H9 (cell line): ENCODE results near the gene CYREN. TPM values are rescaled to one million over a fixed set of nuclear protein-coding genes. Genes with fewer than 3 reads are reported as not detected.

Experiments used
- DNase-seq: peaks from one replicate; pipeline ENCODE4 v3.0.0-alpha.2; 2017
- H2AFZ ChIP-seq: one replicate; pipeline ENCODE4 v1.6.1; 2013; ENCODE audit warnings: mild to moderate bottlenecking, low read length, control low read depth, moderate library complexity
- H2AK5ac ChIP-seq: 2 replicates; pipeline ENCODE4 v1.6.1; 2013; ENCODE audit warnings: low read length, control low read depth, mixed read lengths; ENCODE audit not compliant: insufficient read length
- H2BK120ac ChIP-seq: one replicate; pipeline ENCODE4 v1.6.1; 2013; ENCODE audit warnings: low read depth, mild to moderate bottlenecking, low read length, control low read depth, inconsistent platforms; ENCODE audit not compliant: poor library complexity, severe bottlenecking
- H2BK12ac ChIP-seq: 2 replicates; pipeline ENCODE4 v1.6.1; 2013; ENCODE audit warnings: low read length, control low read depth, mixed read lengths, low read depth; ENCODE audit not compliant: insufficient read length
- H2BK15ac ChIP-seq: 2 replicates; pipeline ENCODE4 v1.6.1; 2013; ENCODE audit warnings: low read depth, low read length, control low read depth
- H2BK20ac ChIP-seq: one replicate; pipeline ENCODE4 v1.6.1; 2013; ENCODE audit warnings: low read depth, mild to moderate bottlenecking, low read length, control low read depth, inconsistent platforms; ENCODE audit not compliant: poor library complexity, severe bottlenecking
- H2BK5ac ChIP-seq: 2 replicates; pipeline ENCODE4 v1.6.1; 2013; ENCODE audit warnings: low read length, control low read depth, mixed read lengths; ENCODE audit not compliant: insufficient read length
- H3K14ac ChIP-seq: 2 replicates; pipeline ENCODE4 v1.6.1; 2013; ENCODE audit warnings: low read length, control low read depth; ENCODE audit not compliant: insufficient read depth
- H3K18ac ChIP-seq: 2 replicates; pipeline ENCODE4 v1.6.1; 2013; ENCODE audit warnings: low read depth, mild to moderate bottlenecking, mixed read lengths, low read length, control low read depth; ENCODE audit not compliant: insufficient read length
- H3K23ac ChIP-seq: 2 replicates; pipeline ENCODE4 v1.6.1; 2013; ENCODE audit warnings: low read length, control low read depth, mixed read lengths, low read depth; ENCODE audit not compliant: insufficient read length
- H3K23me2 ChIP-seq: 2 replicates; pipeline ENCODE4 v1.6.1; 2013; ENCODE audit warnings: low read depth, mild to moderate bottlenecking, mixed read lengths, low read length, control low read depth; ENCODE audit not compliant: insufficient read length, poor library complexity, severe bottlenecking
- H3K27ac ChIP-seq: 2 replicates; pipeline ENCODE4 v1.5.1; 2013; ENCODE audit warnings: low read length, control low read depth, mixed read lengths, low read depth; ENCODE audit not compliant: insufficient read length
- H3K27me3 ChIP-seq: 2 replicates; pipeline ENCODE4 v1.6.1; 2013; ENCODE audit warnings: low read length, control low read depth, inconsistent platforms; ENCODE audit not compliant: insufficient read depth
- H3K4ac ChIP-seq: 2 replicates; pipeline ENCODE4 v1.6.1; 2013; ENCODE audit warnings: low read depth, mild to moderate bottlenecking, control low read depth, inconsistent platforms, low read length, moderate library complexity
- H3K4me1 ChIP-seq: 2 replicates; pipeline ENCODE4 v1.6.1; 2013; ENCODE audit warnings: low read length, control low read depth, inconsistent platforms; ENCODE audit not compliant: insufficient read depth
- H3K4me2 ChIP-seq: 2 replicates; pipeline ENCODE4 v1.6.1; 2013; ENCODE audit warnings: low read length, control low read depth, mixed read lengths; ENCODE audit not compliant: insufficient read length, insufficient read depth
- H3K56ac ChIP-seq: 2 replicates; pipeline ENCODE4 v1.6.1; 2013; ENCODE audit warnings: low read depth, mild to moderate bottlenecking, mixed read lengths, low read length, control low read depth; ENCODE audit not compliant: insufficient read length
- H3K79me1 ChIP-seq: 2 replicates; pipeline ENCODE4 v1.6.1; 2013; ENCODE audit warnings: low read depth, mild to moderate bottlenecking, moderate library complexity, low read length, control low read depth, inconsistent platforms; ENCODE audit not compliant: insufficient read depth, poor library complexity, severe bottlenecking
- H3K79me2 ChIP-seq: 2 replicates; pipeline ENCODE4 v1.6.1; 2013; ENCODE audit warnings: low read length, control low read depth, inconsistent platforms; ENCODE audit not compliant: insufficient read depth
- H3K9ac ChIP-seq: 2 replicates; pipeline ENCODE4 v1.6.1; 2013; ENCODE audit warnings: low read length, control low read depth, mixed read lengths; ENCODE audit not compliant: insufficient read length; ENCODE audit errors: extremely low read depth
- H3K9me3 ChIP-seq: one replicate; pipeline ENCODE4 v1.6.1; 2013; ENCODE audit warnings: low read depth, low read length, inconsistent platforms; ENCODE audit not compliant: control insufficient read depth
- H3T11ph ChIP-seq: one replicate; pipeline ENCODE4 v1.6.1; 2013; ENCODE audit warnings: mild to moderate bottlenecking, low read length, control low read depth, inconsistent platforms
- H4K20me1 ChIP-seq: one replicate; pipeline ENCODE4 v1.6.1; 2013; ENCODE audit not compliant: control insufficient read depth, insufficient read length, insufficient read depth
- H4K5ac ChIP-seq: 2 replicates; pipeline ENCODE4 v1.6.1; 2013; ENCODE audit warnings: low read depth, mild to moderate bottlenecking, mixed read lengths, low read length, control low read depth; ENCODE audit not compliant: insufficient read length
- H4K8ac ChIP-seq: replicated peaks from 2 replicates; pipeline ENCODE4 v1.6.1; 2013; ENCODE audit warnings: low read length, control low read depth, mixed read lengths, low read depth; ENCODE audit not compliant: insufficient read length
- H4K91ac ChIP-seq: 2 replicates; pipeline ENCODE4 v1.6.1; 2013; ENCODE audit warnings: low read depth, mild to moderate bottlenecking, moderate library complexity, mixed read lengths, low read length, control low read depth; ENCODE audit not compliant: insufficient read length
- H3K27ac Mint-ChIP-seq, 3 experiments: 2 replicates in 2 of 3; 3 replicates in 1 of 3; pipeline ENCODE4 v1.8.0; 2020 to 2021; ENCODE audit warnings: mixed read lengths in 3 of 3, mild to moderate bottlenecking in 1 of 3, moderate library complexity in 1 of 3
- H3K27me3 Mint-ChIP-seq: 2 replicates; pipeline ENCODE4 v1.8.0; 2021; ENCODE audit warnings: low read depth, mild to moderate bottlenecking, moderate library complexity, mixed read lengths
- H3K36me3 Mint-ChIP-seq, 3 experiments: 2 replicates in 2 of 3; 3 replicates in 1 of 3; pipeline ENCODE4 v1.8.0; 2020 to 2021; ENCODE audit warnings: low read depth in 3 of 3, mixed read lengths in 3 of 3; ENCODE audit not compliant: insufficient read depth in 1 of 3
- H3K4me1 Mint-ChIP-seq, 2 experiments: 2 replicates each; pipeline ENCODE4 v1.8.0; 2020; ENCODE audit warnings: mixed read lengths in 2 of 2
- H3K4me3 Mint-ChIP-seq, 2 experiments: 2 replicates in 1 of 2; 3 replicates in 1 of 2; pipeline ENCODE4 v1.8.0; 2020 to 2021; ENCODE audit warnings: mild to moderate bottlenecking in 2 of 2, mixed read lengths in 2 of 2, moderate library complexity in 1 of 2
- H3K9me3 Mint-ChIP-seq, 2 experiments: 2 replicates in 1 of 2; 3 replicates in 1 of 2; pipeline ENCODE4 v1.8.0; 2020; ENCODE audit warnings: mild to moderate bottlenecking in 2 of 2, mixed read lengths in 2 of 2, moderate library complexity in 1 of 2
- WGBS: extraction: QIAGEN DNeasy Blood & Tissue Kit; methylation state at CpG from one replicate; pipeline ENCODE4 v1.1.7; 2013; ENCODE audit warnings: missing lambda C conversion rate, low lambda C conversion rate, mixed read lengths; ENCODE audit not compliant: insufficient read length; ENCODE audit errors: extremely low coverage; 5-methylcytosine and 5-hydroxymethylcytosine counted together
- total RNA-seq: library from RNA; stranded (reverse); gene quantifications from 2 replicates; pipeline ENCODE4 v1.2.1, GENCODE V29; 2021
- TF ChIP-seq, protein P1 (sequence below): fragments of 200-600 bp; sonication (generic); conservative IDR thresholded peaks from 3 replicates; pipeline ENCODE4 v1.8.0; 2021; ENCODE audit warnings: antibody characterized with exemption, mild to moderate bottlenecking

The CYREN gene
- total RNA-seq, 1 experiment from 2014 or later: 72.0 TPM

- H3K56ac ChIP-seq: no peak overlapping the region
- H2AFZ ChIP-seq: no peak overlapping the region
- H2BK20ac ChIP-seq: no peak overlapping the region
- H3K4me1 ChIP-seq: peaks cover 4% of the 10 kb centered on the region; the same call in 1 of the 2 replicates
- H4K20me1 ChIP-seq: no peaks in the 10 kb centered on the region
- H2BK5ac ChIP-seq: no peak overlapping the region
- H3K9me3 Mint-ChIP-seq: peaks cover 39 to 45% of the 10 kb centered on the region in 2 experiments
- no peak overlapping the region for H2BK15ac ChIP-seq
- H3K27ac Mint-ChIP-seq: no peak overlapping the region
- H4K5ac ChIP-seq: no peak overlapping the region
- no peak overlapping the region for H3K4me3 Mint-ChIP-seq
- peaks cover 25 to 63% (median 51%) of the 10 kb centered on the region in 3 experiments for H3K36me3 Mint-ChIP-seq
- H2BK120ac ChIP-seq: no peak overlapping the region
- no peak overlapping the region for H2BK12ac ChIP-seq
- TF ChIP-seq, protein P1, sequence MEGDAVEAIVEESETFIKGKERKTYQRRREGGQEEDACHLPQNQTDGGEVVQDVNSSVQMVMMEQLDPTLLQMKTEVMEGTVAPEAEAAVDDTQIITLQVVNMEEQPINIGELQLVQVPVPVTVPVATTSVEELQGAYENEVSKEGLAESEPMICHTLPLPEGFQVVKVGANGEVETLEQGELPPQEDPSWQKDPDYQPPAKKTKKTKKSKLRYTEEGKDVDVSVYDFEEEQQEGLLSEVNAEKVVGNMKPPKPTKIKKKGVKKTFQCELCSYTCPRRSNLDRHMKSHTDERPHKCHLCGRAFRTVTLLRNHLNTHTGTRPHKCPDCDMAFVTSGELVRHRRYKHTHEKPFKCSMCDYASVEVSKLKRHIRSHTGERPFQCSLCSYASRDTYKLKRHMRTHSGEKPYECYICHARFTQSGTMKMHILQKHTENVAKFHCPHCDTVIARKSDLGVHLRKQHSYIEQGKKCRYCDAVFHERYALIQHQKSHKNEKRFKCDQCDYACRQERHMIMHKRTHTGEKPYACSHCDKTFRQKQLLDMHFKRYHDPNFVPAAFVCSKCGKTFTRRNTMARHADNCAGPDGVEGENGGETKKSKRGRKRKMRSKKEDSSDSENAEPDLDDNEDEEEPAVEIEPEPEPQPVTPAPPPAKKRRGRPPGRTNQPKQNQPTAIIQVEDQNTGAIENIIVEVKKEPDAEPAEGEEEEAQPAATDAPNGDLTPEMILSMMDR: no peak
- no peak overlapping the region for H3K18ac ChIP-seq
- H3K27me3 Mint-ChIP-seq: peaks cover 5% of the 10 kb centered on the region
- no peaks in the 10 kb centered on the region for H3K9me3 ChIP-seq
- H3K4me1 Mint-ChIP-seq: peaks cover 12 to 21% of the 10 kb centered on the region in 2 experiments
- no peak overlapping the region for H3K4me2 ChIP-seq
- H3K79me2 ChIP-seq: no peaks in the 10 kb centered on the region
- no peak overlapping the region for H2AK5ac ChIP-seq
- DNase-seq: no peak
- H3K23me2 ChIP-seq: no peaks in the 10 kb centered on the region
- no peak overlapping the region for H3K27ac ChIP-seq
- H3K79me1 ChIP-seq: no peaks in the 10 kb centered on the region
- no peak overlapping the region for H3T11ph ChIP-seq
- H3K9ac ChIP-seq: no peak overlapping the region
- no peak overlapping the region for H4K91ac ChIP-seq
- H4K8ac ChIP-seq: no peak overlapping the region
- H3K4ac ChIP-seq: no peak overlapping the region
- no peak overlapping the region for H3K23ac ChIP-seq
- WGBS: no CpG with 5 or more reads among the region's 1 CpG
- no peaks in the 10 kb centered on the region for H3K27me3 ChIP-seq
- no peak overlapping the region for H3K14ac ChIP-seq
Observed at GRCh38 chr7:135156290-135156689, 14.2 kb downstream of the CYREN start.
